ENCODE results near the gene CACYBP. TPM values are rescaled to one million over a fixed set of nuclear protein-coding genes. Genes with fewer than 3 reads are reported as not detected.

Gene CACYBP
- total and polyA plus RNA-seq, 2 of the 13 experiments (the other 11 are each of a cell fraction or from before 2014, with no cell fraction given) = 18.4 to 183 TPM

DNA sequence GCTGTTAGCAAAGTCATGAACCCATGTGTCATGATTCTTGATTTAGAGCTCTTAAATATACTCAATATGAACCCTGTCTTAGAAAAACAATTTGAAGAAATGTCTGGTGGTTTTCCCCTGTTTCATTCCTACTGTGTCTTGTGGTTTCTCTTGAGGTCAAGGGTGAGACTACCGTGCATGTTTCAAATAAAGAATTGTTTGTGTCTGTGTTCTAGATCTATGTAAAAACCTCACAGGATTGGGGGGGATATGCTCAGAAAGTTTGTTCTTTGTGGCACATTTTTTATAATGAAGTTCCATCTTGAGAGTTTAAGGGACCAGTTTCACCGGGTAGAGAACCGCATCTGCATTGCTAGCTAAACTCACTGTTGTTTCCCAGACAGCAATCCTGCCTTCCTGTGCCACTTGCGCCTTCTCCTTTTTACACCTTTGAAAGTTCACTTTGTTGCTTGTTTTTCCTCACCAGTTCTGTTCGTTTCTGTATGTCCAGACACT is 30.9 kb upstream of the CACYBP start:
- Histone ChIP-seq H2AFZ (ENCODE audit: low read length) (no peak overlapping the region), H3K79me2 (ENCODE audit: insufficient read depth, low read length) (no peaks in the 10 kb centered on the region), H4K20me1 (ENCODE audit: insufficient read depth, low read length) (no peaks in the 10 kb centered on the region), H3K4me2 (ENCODE audit: low read depth, low read length) (no peak overlapping the region), H3K9ac (ENCODE audit: insufficient read depth, low read depth, low read length) (no peak overlapping the region), H3K36me3 (replicated peaks in 1 of 2; ENCODE audit: control insufficient read depth in 1 of 2, insufficient read depth in 2 of 2, low read length in 2 of 2) (no peaks in the 10 kb centered on the region), H3K9me3 (ENCODE audit: low read length) (no peaks in the 10 kb centered on the region), H3K4me1 (ENCODE audit: insufficient read depth, low read length) (peaks cover 36% of the 10 kb centered on the region), H3K27me3 (ENCODE audit: control insufficient read depth in 1 of 2, insufficient read depth in 2 of 2, low read length in 2 of 2) (no peaks in the 10 kb centered on the region), H3K4me3 (replicated peaks in 1 of 3; ENCODE audit: insufficient read depth in 1 of 3, low read depth in 2 of 3, low read length in 3 of 3) (no peak overlapping the region), H3K27ac (ENCODE audit: extremely low read length, insufficient read depth, low read length) (no peak overlapping the region)
- CTCF ChIA-PET (ENCODE audit: low intra/inter-chr PET ratio, low total read pairs) = no interaction called here
- POLR2A ChIA-PET = interaction anchor here (1.4 kb wide), 1 partner anchor 31 kb away, joined by 3 read pairs; no protein-coding TSS in a partner anchor
- BruUV-seq (replicated peaks) = no TSS peak
- DNase-seq (ENCODE audit: low spot score) = no peak
- ATAC-seq = no peak
- TF ChIP-seq DNMT1 (CRISPR knock-in tag; IDR thresholded peaks at IDR 0.05) = no peak
- peak; percentile 34; the same call in 1 of the 2 replicates for TF ChIP-seq NR2F6 (IDR thresholded peaks at IDR 0.05)
- no peak for TF ChIP-seq NR2F6 (CRISPR knock-in tag; IDR thresholded peaks at IDR 0.05)
- no peak for FAIRE-seq
- WGBS (ENCODE audit: low lambda C conversion rate) = 76% methylated on average over 5 of the region's 5 CpGs
- intact Hi-C loops (cut with micrococcal nuclease; ENCODE audit: unreplicated experiment) (loop anchor here (2.0 kb wide), 1 partner anchor 14 kb away; no protein-coding TSS in a partner anchor), in situ Hi-C loops (cut with HindIII; ENCODE audit: extremely low pct_ligation_motif_present, low pct_unique_long_range_greater_than_20kb) (no loop called here)

DNA sequence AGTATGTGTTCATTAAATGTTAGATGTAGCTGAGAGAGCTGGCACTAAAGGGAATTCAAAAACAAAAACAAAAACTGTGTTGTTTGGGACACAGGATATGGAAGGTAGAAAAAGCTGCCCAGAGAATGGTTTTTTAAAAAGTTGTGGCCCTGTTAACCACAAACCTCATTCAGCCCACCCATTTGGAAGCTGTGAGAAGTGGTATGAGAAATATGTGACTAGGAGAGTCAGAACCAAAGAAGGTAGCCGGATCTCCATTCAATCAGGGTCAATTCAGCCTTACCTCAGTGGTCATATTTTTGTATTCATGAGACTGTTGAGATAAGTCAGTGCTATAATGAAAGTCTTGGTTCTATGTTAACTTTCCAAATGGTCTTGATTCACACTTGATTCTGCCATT is 29.8 kb upstream of the CACYBP start:
- H3K79me2 ChIP-seq (ENCODE audit: insufficient read depth, low read length) = no peaks in the 10 kb centered on the region
- intact Hi-C loops (cut with micrococcal nuclease; ENCODE audit: unreplicated experiment) = loop anchor here (2.0 kb wide), 1 partner anchor 15 kb away; no protein-coding TSS in a partner anchor
- ChIA-PET POLR2A (no interaction called here), CTCF (ENCODE audit: low intra/inter-chr PET ratio, low total read pairs) (no interaction called here)
- H2AFZ ChIP-seq (ENCODE audit: low read length) = no peak overlapping the region
- BruUV-seq (replicated peaks) = no TSS peak
- in situ Hi-C loops (cut with HindIII; ENCODE audit: extremely low pct_ligation_motif_present, low pct_unique_long_range_greater_than_20kb) = no loop called here
- H3K36me3 ChIP-seq (replicated peaks in 1 of 2; ENCODE audit: control insufficient read depth in 1 of 2, insufficient read depth in 2 of 2, low read length in 2 of 2) = no peaks in the 10 kb centered on the region
- no peaks in the 10 kb centered on the region for H3K27me3 ChIP-seq (ENCODE audit: control insufficient read depth in 1 of 2, insufficient read depth in 2 of 2, low read length in 2 of 2)
- ATAC-seq (no peak), DNase-seq (ENCODE audit: low spot score) (no peak), FAIRE-seq (no peak)
- H3K9me3 ChIP-seq (ENCODE audit: low read length) = no peaks in the 10 kb centered on the region
- H3K9ac ChIP-seq (ENCODE audit: insufficient read depth, low read depth, low read length) = no peak overlapping the region
- peaks cover 31% of the 10 kb centered on the region for H3K4me1 ChIP-seq (ENCODE audit: insufficient read depth, low read length)
- H3K4me3 ChIP-seq (replicated peaks in 1 of 3; ENCODE audit: insufficient read depth in 1 of 3, low read depth in 2 of 3, low read length in 3 of 3) = no peak overlapping the region
- no peaks in the 10 kb centered on the region for H4K20me1 ChIP-seq (ENCODE audit: insufficient read depth, low read length)
- H3K27ac ChIP-seq (ENCODE audit: extremely low read length, insufficient read depth, low read length) = no peak overlapping the region
- no peak overlapping the region for H3K4me2 ChIP-seq (ENCODE audit: low read depth, low read length)
- WGBS (ENCODE audit: low lambda C conversion rate) = 94% methylated on average over 1 of the region's 1 CpG
- no peak for TF ChIP-seq ZNF674 (CRISPR knock-in tag; IDR thresholded peaks at IDR 0.05; ENCODE audit: low read depth)
- TF ChIP-seq HIC2 (CRISPR knock-in tag; IDR thresholded peaks at IDR 0.05; ENCODE audit: low read depth) = no peak
- TF ChIP-seq MXD4 (CRISPR knock-in tag; IDR thresholded peaks at IDR 0.05) = no peak
- no peak for TF ChIP-seq SNAPC2 (CRISPR knock-in tag; IDR thresholded peaks at IDR 0.05)
- TF ChIP-seq MED13 (CRISPR knock-in tag; IDR thresholded peaks at IDR 0.05) = no peak
- TF ChIP-seq PHF20 (CRISPR knock-in tag; IDR thresholded peaks at IDR 0.05) = no peak
- TF ChIP-seq, protein P1, sequence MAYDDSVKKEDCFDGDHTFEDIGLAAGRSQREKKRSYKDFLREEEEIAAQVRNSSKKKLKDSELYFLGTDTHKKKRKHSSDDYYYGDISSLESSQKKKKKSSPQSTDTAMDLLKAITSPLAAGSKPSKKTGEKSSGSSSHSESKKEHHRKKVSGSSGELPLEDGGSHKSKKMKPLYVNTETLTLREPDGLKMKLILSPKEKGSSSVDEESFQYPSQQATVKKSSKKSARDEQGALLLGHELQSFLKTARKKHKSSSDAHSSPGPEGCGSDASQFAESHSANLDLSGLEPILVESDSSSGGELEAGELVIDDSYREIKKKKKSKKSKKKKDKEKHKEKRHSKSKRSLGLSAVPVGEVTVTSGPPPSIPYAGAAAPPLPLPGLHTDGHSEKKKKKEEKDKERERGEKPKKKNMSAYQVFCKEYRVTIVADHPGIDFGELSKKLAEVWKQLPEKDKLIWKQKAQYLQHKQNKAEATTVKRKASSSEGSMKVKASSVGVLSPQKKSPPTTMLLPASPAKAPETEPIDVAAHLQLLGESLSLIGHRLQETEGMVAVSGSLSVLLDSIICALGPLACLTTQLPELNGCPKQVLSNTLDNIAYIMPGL (CRISPR knock-in tag; IDR thresholded peaks at IDR 0.05; ENCODE audit: borderline replicate concordance in 1 of 2, low read depth in 1 of 2) = no peak
- no peak for TF ChIP-seq MTA1 (CRISPR knock-in tag; IDR thresholded peaks at IDR 0.05; ENCODE audit: borderline replicate concordance)
- TF ChIP-seq SRSF4 (IDR thresholded peaks at IDR 0.05; ENCODE audit: low read depth, low read length, poor library complexity, severe bottlenecking) = no peak
- TF ChIP-seq ZNF576 (CRISPR knock-in tag; IDR thresholded peaks at IDR 0.05) = no peak

All from HepG2 (cell line).